Loucy (cell line): ENCODE measurements around the gene C10orf62.

Source experiments
- H2AFZ ChIP-seq: fragments of 200-600 bp; sonication (generic); 2 replicates; pipeline ENCODE4 v1.6.0; 2016; ENCODE audit warnings: antibody characterized with exemption, mild to moderate bottlenecking, low read length, moderate library complexity
- H3F3A ChIP-seq: fragments of 200-600 bp; 2 replicates; pipeline ENCODE4 v1.6.0; 2016; ENCODE audit warnings: antibody characterized with exemption, low read depth, mild to moderate bottlenecking
- H3K27me3 ChIP-seq: fragments of 200-600 bp; sonication (generic); 2 replicates; pipeline ENCODE4 v1.6.1; 2014; ENCODE audit warnings: low read length, mild to moderate bottlenecking; ENCODE audit not compliant: insufficient read depth, poor library complexity, severe bottlenecking
- H3K36me3 ChIP-seq: fragments of 200-600 bp; sonication (generic); 2 replicates; pipeline ENCODE4 v1.6.1; 2016; ENCODE audit warnings: low read length; ENCODE audit not compliant: insufficient read depth
- H3K4me1 ChIP-seq: fragments of 200-600 bp; sonication (generic); 2 replicates; pipeline ENCODE4 v1.5.1; 2014; ENCODE audit warnings: low read length, mild to moderate bottlenecking; ENCODE audit not compliant: insufficient read depth, poor library complexity, severe bottlenecking
- H3K4me2 ChIP-seq: fragments of 200-600 bp; sonication (generic); 2 replicates; pipeline ENCODE4 v1.6.0; 2014; ENCODE audit warnings: antibody characterized with exemption, low read length, low read depth, mild to moderate bottlenecking; ENCODE audit not compliant: poor library complexity, severe bottlenecking
- H3K4me3 ChIP-seq: fragments of 200-600 bp; sonication (generic); 2 replicates; pipeline ENCODE4 v1.5.1; 2014; ENCODE audit warnings: low read length, mild to moderate bottlenecking, mixed read lengths; ENCODE audit not compliant: poor library complexity, severe bottlenecking
- H3K79me2 ChIP-seq: fragments of 200-600 bp; sonication (generic); 2 replicates; pipeline ENCODE4 v1.6.1; 2014; ENCODE audit warnings: low read length; ENCODE audit not compliant: insufficient read depth
- H3K9ac ChIP-seq: fragments of 200-600 bp; sonication (generic); 2 replicates; pipeline ENCODE4 v1.6.0; 2014; ENCODE audit warnings: mild to moderate bottlenecking, low read depth, low read length, moderate library complexity; ENCODE audit not compliant: poor library complexity, severe bottlenecking
- H3K9me2 ChIP-seq: fragments of 200-600 bp; sonication (generic); replicated peaks from 2 replicates; pipeline ENCODE4 v1.6.1; 2016; ENCODE audit warnings: low read depth, low read length, mixed read lengths
- H3K9me3 ChIP-seq: fragments of 200-600 bp; sonication (generic); 2 replicates; pipeline ENCODE4 v1.6.1; 2014; ENCODE audit warnings: mild to moderate bottlenecking, antibody characterized with exemption, low read length, low read depth; ENCODE audit not compliant: insufficient read depth
- H4K20me1 ChIP-seq: fragments of 200-600 bp; sonication (generic); 2 replicates; pipeline ENCODE4 v1.6.0; 2014; ENCODE audit warnings: antibody characterized with exemption, low read length, mild to moderate bottlenecking; ENCODE audit not compliant: insufficient read depth, poor library complexity, severe bottlenecking
- CTCF ChIP-seq: fragments of 200-600 bp; sonication (generic); conservative IDR thresholded peaks from 2 replicates; pipeline ENCODE4 v1.5.1; 2014; ENCODE audit warnings: mild to moderate bottlenecking, antibody characterized with exemption, low read length
- EZH2phosphoT487 ChIP-seq: fragments of 200-600 bp; IDR thresholded peaks from 2 replicates; pipeline ENCODE4 v1.6.1; 2018; ENCODE audit warnings: antibody characterized with exemption, mild to moderate bottlenecking, moderate library complexity, borderline replicate concordance

Gene C10orf62

GRCh38 chr10:97547962-97548361 is 41.6 kb upstream of the C10orf62 start:
- Histone ChIP-seq H3K9me3 (no peaks in the 10 kb centered on the region), H3K79me2 (no peaks in the 10 kb centered on the region), H3K36me3 (no peaks in the 10 kb centered on the region), H3K27me3 (no peaks in the 10 kb centered on the region), H4K20me1 (no peaks in the 10 kb centered on the region), H3K4me3 (no peak overlapping the region), H3K4me2 (no peak overlapping the region), H3K9me2 (no peaks in the 10 kb centered on the region), H3K9ac (no peak overlapping the region), H2AFZ (no peak overlapping the region), H3K4me1 (peaks cover 8% of the 10 kb centered on the region), H3F3A (no peaks in the 10 kb centered on the region)
- no peak for TF ChIP-seq CTCF
- no peak for TF ChIP-seq EZH2phosphoT487

GRCh38 chr10:97548828-97549455 is 40.6 kb upstream of the C10orf62 start:
- no peaks in the 10 kb centered on the region for H3K9me3 ChIP-seq
- H3K9me2 ChIP-seq: no peaks in the 10 kb centered on the region
- H3K4me1 ChIP-seq: no peaks in the 10 kb centered on the region
- H3K9ac ChIP-seq: no peak overlapping the region
- TF ChIP-seq CTCF: no peak
- H3K79me2 ChIP-seq: no peaks in the 10 kb centered on the region
- H4K20me1 ChIP-seq: no peaks in the 10 kb centered on the region
- H2AFZ ChIP-seq: no peak overlapping the region
- H3K27me3 ChIP-seq: no peaks in the 10 kb centered on the region
- H3K4me2 ChIP-seq: no peak overlapping the region
- H3F3A ChIP-seq: no peaks in the 10 kb centered on the region
- no peaks in the 10 kb centered on the region for H3K36me3 ChIP-seq
- H3K4me3 ChIP-seq: no peak overlapping the region

DNA sequence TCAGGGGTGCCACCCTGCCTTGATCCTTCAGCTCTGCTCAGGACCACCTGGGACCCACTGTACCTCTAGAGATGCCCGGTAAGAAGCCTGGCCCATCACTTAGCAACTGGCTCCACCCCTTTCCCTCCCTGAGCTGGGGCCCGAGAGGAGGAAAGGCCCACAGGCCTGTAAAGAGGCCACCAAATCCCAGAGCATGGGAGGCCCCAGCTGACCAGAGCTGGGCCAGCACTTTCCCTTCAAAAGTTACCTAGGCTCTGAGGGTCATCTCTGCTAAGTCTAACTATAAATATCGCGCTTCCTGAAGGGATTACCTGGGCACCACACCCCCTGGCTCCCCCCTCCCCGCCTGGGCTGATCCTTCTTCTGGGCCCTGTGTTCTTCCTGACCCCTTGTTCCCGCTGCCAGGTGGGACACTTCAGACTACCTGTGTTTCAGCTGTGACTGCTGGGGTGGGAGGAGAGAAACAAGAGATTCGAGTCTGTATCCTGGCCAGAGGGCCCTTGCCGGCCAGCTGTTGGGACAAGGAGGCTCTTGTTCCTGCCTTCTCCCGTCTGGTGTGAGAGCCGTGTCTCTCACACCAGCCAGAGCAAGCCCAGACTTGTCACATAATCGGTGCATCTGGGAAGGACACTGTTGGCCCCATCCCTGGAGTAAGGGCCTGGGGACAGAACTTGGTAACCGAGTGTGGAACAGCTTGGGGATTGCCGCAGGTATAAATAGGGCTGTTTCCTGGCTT is 39.8 kb upstream of the C10orf62 start:
- Histone ChIP-seq H3K4me1 (no peaks in the 10 kb centered on the region), H3K4me2 (no peak overlapping the region), H3K36me3 (no peaks in the 10 kb centered on the region), H3F3A (no peaks in the 10 kb centered on the region), H3K4me3 (no peak overlapping the region), H3K27me3 (no peaks in the 10 kb centered on the region), H4K20me1 (no peaks in the 10 kb centered on the region), H3K9ac (no peak overlapping the region), H3K9me2 (no peaks in the 10 kb centered on the region), H3K79me2 (no peaks in the 10 kb centered on the region), H2AFZ (no peak overlapping the region), H3K9me3 (no peaks in the 10 kb centered on the region)
- no peak for TF ChIP-seq CTCF
- TF ChIP-seq EZH2phosphoT487: no peak
